SKM-1 (cell line): ENCODE results near the gene SNX25.
"Not testable (repeated sequence)": the region's sequence is repeated elsewhere in the genome, so short reads cannot be mapped to it uniquely, and the experiment has no call there.

Experiments used
- DNase-seq: peaks from one replicate; lab custom pipeline; 2025; ENCODE audit not compliant: unreplicated experiment; lab: John Stamatoyannopoulos, UW

Gene SNX25

DNA sequence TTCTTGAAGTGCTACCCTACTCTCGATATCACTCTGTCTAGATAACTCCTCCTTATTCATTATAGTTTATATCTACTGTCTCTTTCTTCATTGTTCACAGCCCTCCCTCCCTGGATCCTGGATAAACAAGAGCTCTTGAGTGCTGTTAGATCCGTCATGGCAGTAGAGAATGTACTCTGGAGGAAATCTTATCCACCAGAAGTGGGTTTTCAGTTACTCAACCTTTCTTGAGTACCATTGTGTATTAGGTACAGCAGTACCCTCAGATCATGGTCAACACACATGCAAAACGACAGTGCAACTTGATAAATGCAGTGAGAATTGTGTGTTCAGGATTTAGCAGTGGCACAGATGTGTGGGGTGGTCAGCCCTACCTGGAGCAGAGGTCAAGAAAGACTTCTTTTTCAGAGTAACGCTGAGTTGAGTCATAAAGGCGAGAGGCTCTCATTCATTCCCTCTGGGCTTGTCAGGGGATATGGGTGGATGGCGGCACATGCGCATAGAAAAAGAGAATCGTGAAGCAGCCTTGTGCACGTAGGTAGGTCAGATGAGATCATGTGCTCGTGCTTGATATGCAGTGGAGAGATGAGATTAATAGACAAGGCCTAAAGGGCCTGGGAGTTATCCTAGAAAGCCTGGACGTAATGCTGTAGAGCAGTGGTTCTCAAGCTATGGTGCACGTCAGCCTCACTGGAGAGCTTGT lies 89.5 kb downstream of the SNX25 start:
- DNase-seq, result no peak

DNA sequence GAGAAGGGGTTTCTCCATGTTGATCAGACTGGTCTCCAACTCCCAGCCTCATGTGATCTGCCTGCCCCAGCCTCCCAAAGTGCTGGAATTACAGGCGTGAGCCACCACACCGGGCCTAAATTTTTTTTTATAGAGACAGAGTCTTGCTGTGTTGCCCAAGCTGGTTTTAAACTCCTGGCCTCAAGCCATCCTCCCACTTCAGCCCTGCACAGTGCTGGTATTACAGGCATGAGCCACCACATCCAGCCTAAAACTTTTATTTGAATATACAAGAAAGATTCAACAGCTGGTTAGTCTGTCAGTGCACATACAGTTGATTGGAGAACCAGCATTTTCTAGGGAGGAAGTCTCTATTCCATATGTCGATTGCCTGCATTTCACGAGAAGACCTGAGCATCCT lies 95.1 kb downstream of the SNX25 start:
- no peak for DNase-seq

- DNase-seq, result no peak
Observed at GRCh38 chr4:185304944-185305690, 95.7 kb downstream of the SNX25 start.

DNA sequence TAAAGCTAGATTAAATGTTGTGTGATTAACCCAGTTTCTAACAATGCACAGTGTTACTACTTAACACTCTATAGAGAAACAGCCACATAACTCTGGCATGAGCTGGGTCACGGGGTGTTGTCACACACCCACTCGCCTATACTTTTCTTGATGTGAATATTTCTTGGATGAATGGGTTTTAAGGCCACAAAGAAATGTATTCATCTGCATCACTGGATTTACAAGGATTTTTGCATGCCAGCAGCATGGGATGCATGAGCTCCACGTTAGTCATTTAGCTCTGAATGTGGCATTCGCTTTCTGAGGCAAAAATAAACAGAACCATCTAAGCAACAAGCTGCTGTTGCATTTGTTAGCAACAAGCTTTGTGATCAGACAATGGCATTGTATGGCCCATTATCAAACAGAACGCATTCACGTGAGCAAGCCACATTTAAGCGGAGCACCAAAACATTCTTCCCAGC lies 96.6 kb downstream of the SNX25 start:
- DNase-seq, result no peak

GRCh38 chr4:185307136-185307950 lies 97.9 kb downstream of the SNX25 start:
- no peak for DNase-seq

DNA sequence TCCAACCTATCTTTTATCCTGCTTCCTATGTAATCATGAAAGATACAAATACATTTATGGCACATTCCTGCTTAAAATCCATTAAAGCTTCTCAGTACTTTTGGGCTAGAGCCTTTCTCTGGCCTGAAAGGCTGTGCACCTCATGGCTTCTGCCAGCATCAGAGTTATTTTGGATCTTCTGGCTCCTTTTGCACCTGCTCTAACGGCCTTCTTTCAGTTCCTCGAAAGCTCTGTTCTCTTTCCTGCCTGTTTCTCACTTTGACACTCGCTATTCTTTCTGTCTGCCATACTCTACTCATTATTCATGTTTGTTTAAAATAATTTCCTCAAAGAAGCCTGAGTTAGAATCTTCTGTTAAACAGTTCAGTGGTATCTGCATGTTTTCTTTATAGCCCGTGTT lies 100.4 kb downstream of the SNX25 start:
- no peak for DNase-seq

- DNase-seq, result no peak
Observed at GRCh38 chr4:185311113-185311888, 101.9 kb downstream of the SNX25 start.

DNA sequence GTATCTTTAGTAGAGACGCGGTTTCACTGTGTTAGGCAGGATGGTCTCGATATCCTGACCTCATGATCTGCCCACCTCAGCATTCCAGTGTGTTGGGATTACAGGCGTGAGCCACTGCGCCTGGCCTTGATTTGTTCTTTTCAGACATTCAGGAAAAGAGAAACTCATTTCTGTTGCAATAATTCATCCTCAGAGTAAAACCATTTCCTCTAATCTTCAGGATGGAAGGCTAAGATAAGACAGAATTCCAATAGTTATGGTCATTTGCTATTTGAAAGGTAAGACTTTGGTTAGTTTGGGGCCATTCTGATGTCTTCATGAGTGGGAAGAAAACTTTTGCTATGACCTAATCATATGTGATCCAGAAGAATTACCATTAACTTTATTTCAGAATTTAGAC lies 103.3 kb downstream of the SNX25 start:
- no peak for DNase-seq

- DNase-seq, result not testable (repeated sequence)
Observed at GRCh38 chr4:185317462-185317861, 108.1 kb downstream of the SNX25 start.

DNA sequence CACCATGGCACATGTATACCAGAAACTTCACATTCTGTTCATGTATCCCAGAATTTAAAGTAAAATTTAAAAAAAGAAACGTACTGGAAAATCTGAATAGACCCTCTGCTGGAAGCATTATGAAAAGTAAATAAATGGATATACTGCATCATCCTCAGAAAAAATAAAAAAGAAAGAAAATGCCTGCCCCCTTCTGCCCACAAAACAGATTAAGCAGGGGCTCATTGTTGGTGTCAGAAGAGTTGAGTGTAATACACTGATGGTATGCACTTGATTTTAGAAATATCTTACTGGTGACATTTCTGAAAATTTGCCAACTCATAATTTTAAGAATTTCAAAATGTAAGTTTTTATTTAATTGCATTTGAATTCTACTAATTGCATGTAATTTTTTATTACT lies 108.5 kb downstream of the SNX25 start:
- no peak for DNase-seq

DNA sequence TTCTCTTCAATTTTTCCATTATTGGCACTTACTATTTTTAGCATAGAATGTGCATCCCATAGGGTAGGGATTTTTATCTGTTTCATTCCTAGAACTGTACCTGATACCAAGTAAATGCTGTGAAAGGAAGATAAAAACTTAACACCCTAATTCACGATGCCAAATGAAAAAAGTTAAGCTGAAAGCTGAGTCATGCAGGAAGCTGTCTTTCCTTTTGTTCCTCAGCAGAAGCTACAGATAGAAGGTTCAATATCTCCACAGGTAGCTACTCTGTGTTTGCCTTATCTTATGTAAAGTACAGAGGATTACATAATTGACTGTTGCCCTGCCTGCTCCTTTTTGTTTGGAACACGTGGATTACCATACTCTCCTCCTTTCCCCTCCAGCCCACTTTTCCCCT lies 109.3 kb downstream of the SNX25 start:
- DNase-seq, result no peak

DNA sequence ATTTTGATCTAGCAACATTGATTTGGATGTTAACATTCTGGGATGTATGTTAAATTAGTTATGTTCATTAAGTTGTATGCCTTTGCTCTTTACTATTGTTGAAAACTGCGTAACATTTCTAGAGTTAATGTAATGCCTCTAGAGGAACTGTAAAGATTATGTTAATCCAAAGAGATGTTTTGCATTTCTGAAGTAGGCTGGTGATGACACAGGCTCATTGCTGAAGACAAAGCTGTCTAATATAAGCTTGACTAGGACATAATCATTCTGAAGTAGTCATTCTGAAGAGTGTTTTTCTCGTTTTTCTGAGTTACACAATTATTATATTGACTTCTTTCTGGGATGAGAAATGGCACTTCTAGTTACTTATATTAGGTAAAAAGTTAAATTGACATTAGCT lies 113.4 kb downstream of the SNX25 start:
- no peak for DNase-seq

GRCh38 chr4:185323606-185324005 lies 114.2 kb downstream of the SNX25 start:
- no peak for DNase-seq

GRCh38 chr4:185324361-185324760 lies 115.0 kb downstream of the SNX25 start:
- not testable (repeated sequence) for DNase-seq

DNA sequence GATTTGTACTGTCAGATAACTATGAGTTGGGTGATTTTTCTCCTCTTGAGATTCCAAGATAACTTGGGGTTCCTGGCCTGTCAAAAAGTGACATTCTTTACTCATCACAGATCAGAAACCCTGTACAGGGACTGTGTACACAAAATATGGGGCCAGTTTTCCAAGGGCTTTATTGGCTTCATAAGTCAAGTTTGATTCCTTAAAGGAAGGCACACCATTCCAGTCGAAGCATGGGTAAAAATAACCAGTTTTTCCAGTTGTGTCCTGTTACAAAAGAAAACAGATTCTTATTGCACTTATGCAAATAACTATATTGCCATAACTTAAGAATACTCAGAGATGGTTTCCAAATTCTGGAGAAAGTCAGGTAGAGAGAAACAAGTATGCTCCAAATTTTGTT lies 116.3 kb downstream of the SNX25 start:
- DNase-seq, result not testable (repeated sequence)

- DNase-seq, result no peak
Observed at GRCh38 chr4:185328586-185328985, 119.2 kb downstream of the SNX25 start.

DNA sequence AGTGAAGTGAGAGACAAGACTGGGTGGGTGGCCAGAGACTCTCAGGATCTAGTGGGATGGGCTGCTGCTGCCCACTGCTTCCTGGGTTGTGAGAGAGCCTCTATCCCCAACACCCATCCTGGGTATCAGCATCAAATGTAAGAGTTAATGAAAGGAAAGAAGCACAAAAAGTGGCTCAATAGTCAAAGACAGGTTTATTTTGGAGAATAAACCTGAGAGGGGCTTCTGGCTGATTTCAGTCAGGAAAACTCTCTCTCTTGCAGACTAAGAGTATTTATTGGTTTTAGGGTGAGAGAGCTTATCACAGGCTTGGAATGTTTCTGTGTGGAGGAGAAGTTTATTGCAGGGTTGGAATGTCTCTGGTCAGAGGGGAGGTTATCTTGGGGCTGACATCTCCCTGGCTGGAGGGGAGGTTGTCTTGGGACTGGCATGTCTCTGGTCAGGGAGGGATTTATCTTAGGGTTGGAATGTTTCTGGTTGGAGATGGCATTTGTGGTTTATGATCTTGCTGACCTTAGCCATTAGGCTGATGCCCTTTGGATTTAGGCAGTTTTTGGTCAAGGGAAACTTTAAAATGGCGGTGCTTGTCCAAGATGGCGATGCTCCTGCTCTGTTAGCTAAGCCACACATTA lies 120.6 kb downstream of the SNX25 start:
- not testable (repeated sequence) for DNase-seq

GRCh38 chr4:185332575-185333464 lies 123.4 kb downstream of the SNX25 start:
- DNase-seq, result no peak

DNA sequence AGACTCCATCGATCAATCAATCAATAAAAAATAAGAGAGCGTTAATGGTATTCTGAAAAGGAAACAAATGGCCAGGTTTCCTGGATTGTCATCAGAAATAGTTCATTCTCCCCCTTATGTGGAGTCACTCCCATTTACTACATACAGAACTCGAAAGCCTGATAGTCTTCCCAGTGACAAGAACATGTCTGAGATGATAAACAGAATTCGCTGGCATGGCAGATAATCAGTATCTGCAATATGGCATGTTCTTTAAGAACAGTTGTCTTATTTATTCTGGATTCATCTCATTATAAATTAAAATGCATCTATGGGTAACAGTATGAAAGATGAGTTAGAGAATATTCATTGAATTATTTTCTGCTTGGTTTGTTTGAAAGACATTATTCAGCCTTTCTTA lies 124.9 kb downstream of the SNX25 start:
- DNase-seq, result no peak
